ENCODE data around the gene SRM. TPM values are rescaled to one million over a fixed set of nuclear protein-coding genes. Genes with fewer than 3 reads are reported as not detected.
"Not testable (repeated sequence)": the region's sequence is repeated elsewhere in the genome, so short reads cannot be mapped to it uniquely, and the experiment has no call there.

The SRM gene
- total and polyA plus RNA-seq, 2 of the 4 experiments (the other 2 are of a cell fraction): 23.1 to 160 TPM

- in situ Hi-C loops (cut with MboI; ENCODE audit: low sequenced_read_pairs): not testable (repeated sequence)
- CTCF ChIA-PET: interaction anchor here (3.1 kb wide), 1 partner anchor 63 kb away, joined by 13 read pairs; no protein-coding TSS in a partner anchor
Observed at GRCh38 chr1:11100806-11101205, 41.0 kb upstream of the SRM start.

More at GRCh38 chr1:11100806-11101205, 41.0 kb upstream of the SRM start:
- H3K18ac ChIP-seq (ENCODE audit: low read depth, low read length); POLR2A ChIA-PET (ENCODE audit: unreplicated experiment); H2BK15ac ChIP-seq (ENCODE audit: low read depth, low read length); DNase-seq; H4K20me1 ChIP-seq (ENCODE audit: insufficient read depth, low read length); H3K23ac ChIP-seq (ENCODE audit: low read depth, low read length); H3K4me2 ChIP-seq (ENCODE audit: low read depth, low read length); H3K9me1 ChIP-seq (ENCODE audit: insufficient read depth, low read length); H3K56ac ChIP-seq (ENCODE audit: extremely low read depth, insufficient read depth, low read length); dilution Hi-C loops (cut with HindIII; ENCODE audit: low sequenced_read_pairs, unreplicated experiment); intact Hi-C loops (cut with micrococcal nuclease); H3K9me3 ChIP-seq (ENCODE audit: control insufficient read depth, insufficient read depth, low read length); H2AK5ac ChIP-seq (ENCODE audit: low read depth, low read length); H2AK9ac ChIP-seq (replicated peaks; ENCODE audit: low read depth, low read length, poor library complexity); H2BK120ac ChIP-seq (ENCODE audit: low read depth, low read length); H2AFZ ChIP-seq (replicated peaks; ENCODE audit: low read length, poor library complexity); H3K4me1 ChIP-seq (ENCODE audit: control insufficient read depth, insufficient read depth, low read length); ATAC-seq (ENCODE audit: low read depth); H2BK20ac ChIP-seq (ENCODE audit: low read depth, low read length); H3K27ac ChIP-seq (ENCODE audit: insufficient read depth, low read length); BruUV-seq (replicated peaks); H3K4ac ChIP-seq (ENCODE audit: low read depth, low read length); H3K14ac ChIP-seq (replicated peaks; ENCODE audit: low read depth, low read length); H3K4me3 ChIP-seq (ENCODE audit: insufficient read depth, low read depth, low read length); H3K9ac ChIP-seq (ENCODE audit: low read depth, low read length); H2BK5ac ChIP-seq (ENCODE audit: low read depth, low read length, poor library complexity, severe bottlenecking); H4K91ac ChIP-seq (ENCODE audit: insufficient read depth, low read depth, low read length); H3K27me3 ChIP-seq (ENCODE audit: control insufficient read depth, insufficient read depth, low read length): not testable (repeated sequence)
- H3K36me3 ChIP-seq (ENCODE audit: control insufficient read depth, insufficient read depth, low read length): peaks cover 16% of the 10 kb centered on the region
- 98% methylated on average over 12 of the region's 17 CpGs; no CpG with 5 or more reads in 1 of the 2 experiments for WGBS, 2 experiments (ENCODE audit: extremely low coverage in 2 of 2, insufficient read length in 1 of 2)
- H3K79me1 ChIP-seq (ENCODE audit: low read depth in 1 of 2, low read length in 2 of 2): peaks cover 4 to 12% of the 10 kb centered on the region in 2 experiments; a peak in 2 of 4 replicates
- peak overlapping the region; percentile 30; the same call in 1 of the 2 replicates for H4K5ac ChIP-seq (ENCODE audit: low read depth, low read length)
- peak overlapping the region in 1 of 2 experiments; percentile 76; a peak in 3 of 4 replicates for H4K8ac ChIP-seq (ENCODE audit: low read depth in 2 of 2, low read length in 2 of 2)

All from IMR-90 (cell line).